ENCODE data around the gene TICAM1.
"Not testable (repeated sequence)": the region's sequence is repeated elsewhere in the genome, so short reads cannot be mapped to it uniquely, and the experiment has no call there.

TICAM1 gene

GRCh38 chr19:4831304-4831978, at the start of gene TICAM1:
TICAM1 (minus strand) TSS chr19:4831712; CDS start chr19:4818377, 13,335 bp downstream.
- peak; percentile 59 for DNase-seq (ENCODE audit: low spot score)

DNA sequence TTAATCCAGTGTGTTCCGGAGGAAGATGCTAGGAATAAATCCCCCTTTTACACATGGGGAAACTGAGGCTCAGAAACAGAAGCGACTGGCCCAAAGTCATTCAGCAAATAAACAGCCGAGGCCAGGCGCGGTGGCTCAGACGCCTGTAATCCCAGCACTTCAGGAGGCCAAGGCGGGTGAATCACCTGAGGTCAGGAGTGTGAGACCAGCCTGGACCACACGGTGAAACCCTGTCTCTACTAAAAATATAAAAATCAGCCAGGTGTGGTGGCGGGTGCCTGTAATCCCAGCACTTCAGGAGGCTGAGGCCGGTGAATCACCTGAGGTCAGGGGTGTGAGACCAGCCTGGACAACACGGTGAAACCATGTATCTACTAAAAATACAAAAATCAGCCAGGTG, 47.5 kb upstream of the TICAM1 start:
- DNase-seq (ENCODE audit: low spot score): no peak

- no peak for DNase-seq (ENCODE audit: low spot score)
Observed at GRCh38 chr19:4878491-4878968, 47.0 kb upstream of the TICAM1 start.

DNA sequence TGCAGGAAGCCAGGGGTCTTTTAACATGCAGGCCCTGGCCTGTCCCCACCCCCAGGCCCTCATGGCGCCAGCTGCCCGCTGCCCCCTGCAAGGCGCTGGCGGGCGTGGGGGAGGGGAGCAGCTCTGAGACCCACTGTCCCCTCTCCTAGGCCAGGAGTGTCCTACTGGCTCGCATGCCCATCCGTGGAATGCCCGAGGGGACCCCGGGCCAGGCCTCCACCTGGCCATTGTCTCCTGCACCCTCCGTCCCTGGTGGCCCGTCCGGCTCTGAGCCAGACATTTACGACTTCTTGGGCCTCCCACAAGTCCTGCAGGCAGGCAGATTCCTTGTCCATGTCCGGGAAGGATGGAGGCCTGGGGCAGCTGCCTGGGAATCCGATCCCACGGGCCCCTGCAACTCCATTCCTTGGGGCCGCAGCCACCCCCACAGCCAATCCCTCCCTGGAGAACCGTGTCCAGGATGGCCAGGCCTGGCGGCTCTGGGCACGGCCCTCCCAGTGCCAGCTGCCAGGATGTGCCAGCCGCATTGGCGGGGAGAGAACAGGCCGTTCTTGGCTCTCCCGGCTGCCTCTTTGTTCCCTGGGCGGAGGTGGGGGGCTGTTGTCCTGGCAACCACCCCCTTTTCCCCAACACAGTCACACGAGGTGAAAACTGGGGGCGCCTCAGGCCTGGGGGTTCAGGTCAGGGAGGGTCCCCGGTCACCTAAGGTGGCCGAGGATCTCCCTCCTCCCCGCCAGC, 46.4 kb upstream of the TICAM1 start:
- DNase-seq (ENCODE audit: low spot score): no peak

GRCh38 chr19:4873930-4874329, 42.4 kb upstream of the TICAM1 start:
- no peak for DNase-seq (ENCODE audit: low spot score)

DNA sequence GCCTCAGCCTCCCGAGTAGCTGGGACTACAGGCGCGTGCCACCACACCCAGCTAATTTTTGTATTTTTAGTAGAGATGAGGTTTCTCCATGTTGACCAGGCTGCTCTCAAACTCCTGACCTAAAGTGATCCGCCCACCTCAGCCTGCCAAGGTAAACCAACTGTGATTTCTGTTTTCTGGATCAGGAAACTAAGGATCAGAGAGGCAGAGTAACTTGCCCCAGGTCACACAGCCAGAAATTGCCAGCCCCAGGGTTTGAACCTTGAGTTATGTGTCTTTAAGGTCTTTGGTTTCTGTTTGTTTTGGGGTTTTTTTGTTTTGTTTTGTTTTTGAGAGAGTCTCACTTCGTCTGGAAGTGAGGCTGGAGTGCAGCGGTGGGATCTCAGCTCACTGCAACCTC, 40.2 kb upstream of the TICAM1 start:
- no peak for DNase-seq (ENCODE audit: low spot score)

DNA sequence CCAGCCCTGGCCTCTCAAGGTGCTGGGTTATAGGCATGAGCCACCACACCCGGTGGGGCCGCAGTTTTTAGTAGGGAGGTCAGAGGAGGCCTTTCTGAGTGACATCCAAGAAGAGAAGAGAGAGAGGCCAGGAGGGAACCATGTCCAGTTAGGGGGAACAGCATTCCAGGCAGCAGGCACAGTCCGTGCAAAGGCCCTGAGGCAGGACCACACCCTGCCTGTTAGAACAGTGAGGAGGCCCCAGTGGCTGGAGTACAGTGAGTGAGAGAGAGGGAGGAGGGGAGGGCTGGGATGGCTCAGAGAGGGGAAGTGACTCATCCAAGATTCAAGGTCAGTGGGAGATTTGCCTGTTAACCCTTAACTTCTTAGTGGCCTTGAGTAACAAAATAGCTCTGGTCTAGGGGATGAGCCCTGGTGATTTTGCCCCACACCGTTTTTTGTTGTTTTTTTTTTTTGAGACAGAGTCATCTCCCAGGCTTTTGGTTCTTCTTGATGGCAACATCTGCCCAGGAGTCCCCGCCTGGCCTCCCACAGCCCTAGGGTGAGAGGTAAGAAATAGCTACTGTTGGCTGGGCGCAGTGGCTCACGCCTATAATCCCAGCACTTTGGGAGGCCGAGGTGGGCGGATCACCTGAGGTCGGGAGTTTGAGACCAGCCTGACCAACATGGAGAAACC, 38.7 kb upstream of the TICAM1 start:
- DNase-seq (ENCODE audit: low spot score): peak; percentile 76

DNA sequence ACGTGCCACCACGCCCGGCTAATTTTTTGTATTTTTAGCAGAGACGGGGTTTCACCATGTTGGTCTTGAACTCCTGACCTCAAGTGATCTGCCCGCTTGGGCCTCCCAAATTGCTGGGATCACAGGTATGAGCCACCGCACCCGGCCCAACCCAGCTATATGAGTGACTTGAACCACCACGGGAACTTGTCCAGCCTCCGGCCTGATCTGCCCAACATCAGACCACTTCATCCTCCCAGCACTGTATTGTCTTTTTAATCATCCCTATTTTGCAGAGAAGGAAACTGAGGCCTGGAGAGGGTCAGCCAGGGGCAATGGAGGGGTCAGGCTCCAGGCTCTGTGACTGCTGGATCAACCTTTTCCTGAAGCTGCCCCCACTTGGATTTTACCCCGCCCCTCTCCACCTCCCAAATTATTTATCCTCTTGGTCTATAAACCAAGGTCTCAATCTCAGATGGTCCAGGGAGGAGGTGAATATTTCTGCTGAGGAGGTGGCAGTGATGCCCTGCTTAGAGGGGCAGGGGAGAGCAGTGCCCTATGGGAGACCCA, 36.8 kb upstream of the TICAM1 start:
- peak; percentile 7 for DNase-seq (ENCODE audit: low spot score)

- DNase-seq (ENCODE audit: low spot score): peak; percentile 98
Observed at GRCh38 chr19:4867534-4868285, 36.2 kb upstream of the TICAM1 start, which contains the start of gene PLIN3. PLIN3 (minus strand) TSS chr19:4867667; CDS start chr19:4861394, 6,273 bp downstream.

DNA sequence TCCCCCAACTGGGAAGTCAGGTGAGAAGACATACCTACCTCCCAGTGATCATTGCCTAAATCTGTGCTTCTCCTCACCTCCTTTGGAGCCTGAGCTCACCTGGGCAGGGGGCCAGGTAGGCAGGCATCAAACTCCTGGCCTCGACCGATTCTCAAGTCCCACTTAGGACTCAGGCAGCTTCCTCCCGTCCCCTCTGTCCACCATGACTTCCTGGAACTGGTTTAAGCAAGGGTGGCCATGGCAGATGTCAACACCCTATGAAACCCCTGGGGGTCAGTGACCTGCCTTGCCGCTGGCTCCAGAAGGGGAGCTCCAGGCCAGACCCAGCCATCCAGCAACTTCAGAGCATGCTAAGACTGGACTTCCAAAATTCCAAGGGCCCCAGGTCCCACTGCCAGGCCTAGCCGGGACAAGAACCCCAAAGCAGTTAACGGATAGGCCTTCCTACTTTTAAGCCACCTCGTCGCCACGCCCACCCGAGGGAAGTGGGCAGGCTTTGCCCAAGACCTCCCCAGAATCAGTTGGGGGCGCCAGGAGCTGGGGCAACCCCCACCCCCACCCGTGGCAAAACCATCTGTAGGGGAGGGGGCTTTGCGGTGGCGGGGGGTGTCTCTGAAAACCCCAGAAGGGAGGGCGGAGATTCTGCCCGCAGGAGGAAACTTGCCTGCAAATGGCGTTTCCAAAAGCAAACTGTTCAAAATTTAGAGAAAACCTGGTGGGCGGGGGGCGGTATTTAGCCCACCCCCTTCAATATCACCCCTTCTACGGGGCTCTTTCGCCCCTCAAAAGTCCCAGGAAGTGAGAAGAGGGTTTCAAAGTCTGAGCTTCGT, 35.3 kb upstream of the TICAM1 start:
- DNase-seq (ENCODE audit: low spot score): peak; percentile 56

- DNase-seq (ENCODE audit: low spot score): no peak
Observed at GRCh38 chr19:4861147-4861546, 29.6 kb upstream of the TICAM1 start.

DNA sequence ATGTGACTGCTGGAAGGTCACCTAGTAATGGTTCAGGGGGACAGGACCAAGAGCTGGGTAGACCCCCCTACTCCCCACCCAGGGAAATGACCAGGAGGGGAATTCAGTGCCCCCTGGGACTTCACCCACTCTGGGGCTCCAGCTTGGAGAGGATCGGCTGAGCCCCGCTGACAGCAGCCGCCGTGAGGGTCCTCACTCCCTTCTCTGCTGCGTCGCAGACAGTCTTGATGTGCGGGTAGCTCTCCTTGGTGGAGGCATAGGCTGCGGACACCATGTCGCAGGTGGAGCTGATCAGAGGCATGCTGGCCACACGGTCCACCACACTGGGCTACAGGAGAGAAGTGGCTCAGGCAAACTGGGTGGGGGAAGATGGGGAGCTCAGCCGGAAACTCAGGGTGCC, 28.2 kb upstream of the TICAM1 start:
- DNase-seq (ENCODE audit: low spot score): no peak

- not testable (repeated sequence) for DNase-seq (ENCODE audit: low spot score)
Observed at GRCh38 chr19:4856468-4856867, 25.0 kb upstream of the TICAM1 start.

GRCh38 chr19:4853506-4853905, 22.0 kb upstream of the TICAM1 start:
- not testable (repeated sequence) for DNase-seq (ENCODE audit: low spot score)

GRCh38 chr19:4852484-4852883, 21.0 kb upstream of the TICAM1 start:
- DNase-seq (ENCODE audit: low spot score): no peak

GRCh38 chr19:4851551-4852290, 20.2 kb upstream of the TICAM1 start:
- DNase-seq (ENCODE audit: low spot score): peak; percentile 66

DNA sequence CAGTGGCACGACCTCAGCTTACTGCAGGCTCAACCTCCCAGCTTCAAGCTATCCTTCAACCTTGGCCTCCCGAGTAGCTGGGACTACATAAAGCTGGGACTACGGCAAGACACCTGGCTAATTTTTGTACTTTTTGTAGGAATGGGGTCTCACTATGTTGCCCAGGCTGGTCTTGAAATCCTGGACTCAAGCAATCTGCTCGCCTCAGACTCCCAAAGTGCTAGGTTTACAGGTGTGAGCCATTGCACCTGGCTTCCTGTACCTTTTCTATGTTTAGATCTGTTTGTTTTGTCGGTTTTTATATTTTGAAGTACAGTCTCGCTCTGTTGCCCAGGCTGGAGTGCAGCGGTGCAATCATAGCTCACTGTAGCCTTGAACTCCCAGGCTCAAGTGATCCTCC, 17.5 kb upstream of the TICAM1 start:
- no peak for DNase-seq (ENCODE audit: low spot score)

DNA sequence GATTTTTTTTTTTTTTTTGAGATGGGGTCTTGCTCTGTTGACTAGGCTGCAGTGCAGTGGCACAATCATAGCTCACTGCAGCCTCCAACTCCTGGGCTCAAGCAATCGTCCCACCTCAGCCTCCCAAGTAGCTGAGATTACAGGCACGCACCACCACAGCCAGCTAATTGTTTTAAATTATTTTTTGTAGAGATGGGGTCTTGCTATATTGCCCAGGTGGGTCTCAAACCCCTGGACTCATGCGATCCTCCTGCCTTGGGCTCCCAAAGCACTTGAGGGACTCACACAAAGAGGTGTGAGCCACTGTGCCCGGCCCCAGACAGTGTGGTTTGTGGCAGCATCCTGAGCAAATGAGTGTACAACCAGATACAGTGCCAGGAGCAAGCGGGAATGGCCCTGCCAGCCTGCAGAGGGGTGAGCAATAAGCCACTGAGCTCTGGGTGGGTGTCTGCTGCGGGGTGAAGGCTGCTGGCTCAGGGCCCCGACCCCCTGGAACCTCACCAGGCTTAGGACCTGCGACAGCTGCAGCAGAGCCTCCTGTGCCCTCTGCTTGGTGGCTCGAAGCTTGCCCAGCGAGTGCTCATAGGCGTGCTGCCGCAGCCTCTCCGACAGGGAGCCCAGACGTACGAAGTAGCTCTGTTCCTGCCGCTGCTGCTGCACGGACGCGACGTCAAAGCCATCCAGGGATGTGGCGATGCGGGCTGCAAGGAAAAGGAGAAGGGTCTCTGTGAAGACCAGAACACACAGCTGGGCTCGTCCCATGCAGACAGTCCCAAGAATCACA, 15.9 kb upstream of the TICAM1 start:
- DNase-seq (ENCODE audit: low spot score): no peak

DNA sequence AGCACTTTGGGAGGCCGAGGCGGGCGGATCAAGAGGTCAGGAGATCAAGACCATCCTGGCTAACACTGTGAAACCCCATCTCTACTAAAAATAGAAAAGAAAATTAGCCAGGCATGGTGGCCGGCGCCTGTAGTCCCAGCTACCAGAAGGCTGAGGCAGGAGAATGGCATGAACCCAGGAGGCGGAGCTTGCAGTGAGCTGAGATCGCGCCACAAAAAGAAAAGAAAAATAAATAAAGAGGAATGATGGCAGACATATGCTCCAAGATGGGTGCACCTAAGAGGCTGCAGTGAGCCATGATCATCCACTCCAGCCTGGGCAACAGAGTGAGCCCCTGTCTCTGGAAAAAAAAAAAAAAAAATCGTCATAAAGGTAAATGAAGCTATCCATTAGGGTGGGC, 14.5 kb upstream of the TICAM1 start:
- DNase-seq (ENCODE audit: low spot score): not testable (repeated sequence)

Data from HuH-7.5 (cell line).